ENCODE data around the gene MPST.

MPST gene

GRCh38 chr22:37036655-37037377, 17.3 kb downstream of the MPST start:
- H3K4me1 ChIP-seq (ENCODE audit: insufficient read depth, low read length, poor library complexity, severe bottlenecking): no peaks in the 10 kb centered on the region
- H3F3A ChIP-seq (ENCODE audit: low read depth): no peaks in the 10 kb centered on the region
- no peaks in the 10 kb centered on the region for H3K79me2 ChIP-seq (ENCODE audit: insufficient read depth, low read length)
- H4K20me1 ChIP-seq (ENCODE audit: insufficient read depth, low read length, poor library complexity, severe bottlenecking): no peaks in the 10 kb centered on the region
- no peak overlapping the region for H3K4me3 ChIP-seq (ENCODE audit: low read length, poor library complexity, severe bottlenecking)
- H3K9me3 ChIP-seq (ENCODE audit: insufficient read depth, low read depth, low read length): no peaks in the 10 kb centered on the region
- H3K4me2 ChIP-seq (ENCODE audit: low read depth, low read length, poor library complexity, severe bottlenecking): no peak overlapping the region
- no peaks in the 10 kb centered on the region for H3K27me3 ChIP-seq (ENCODE audit: insufficient read depth, low read length, poor library complexity, severe bottlenecking)
- H3K9me2 ChIP-seq (replicated peaks; ENCODE audit: low read depth, low read length): no peaks in the 10 kb centered on the region
- TF ChIP-seq EZH2phosphoT487 (IDR thresholded peaks at IDR 0.05; ENCODE audit: borderline replicate concordance): no peak
- TF ChIP-seq, protein P1, sequence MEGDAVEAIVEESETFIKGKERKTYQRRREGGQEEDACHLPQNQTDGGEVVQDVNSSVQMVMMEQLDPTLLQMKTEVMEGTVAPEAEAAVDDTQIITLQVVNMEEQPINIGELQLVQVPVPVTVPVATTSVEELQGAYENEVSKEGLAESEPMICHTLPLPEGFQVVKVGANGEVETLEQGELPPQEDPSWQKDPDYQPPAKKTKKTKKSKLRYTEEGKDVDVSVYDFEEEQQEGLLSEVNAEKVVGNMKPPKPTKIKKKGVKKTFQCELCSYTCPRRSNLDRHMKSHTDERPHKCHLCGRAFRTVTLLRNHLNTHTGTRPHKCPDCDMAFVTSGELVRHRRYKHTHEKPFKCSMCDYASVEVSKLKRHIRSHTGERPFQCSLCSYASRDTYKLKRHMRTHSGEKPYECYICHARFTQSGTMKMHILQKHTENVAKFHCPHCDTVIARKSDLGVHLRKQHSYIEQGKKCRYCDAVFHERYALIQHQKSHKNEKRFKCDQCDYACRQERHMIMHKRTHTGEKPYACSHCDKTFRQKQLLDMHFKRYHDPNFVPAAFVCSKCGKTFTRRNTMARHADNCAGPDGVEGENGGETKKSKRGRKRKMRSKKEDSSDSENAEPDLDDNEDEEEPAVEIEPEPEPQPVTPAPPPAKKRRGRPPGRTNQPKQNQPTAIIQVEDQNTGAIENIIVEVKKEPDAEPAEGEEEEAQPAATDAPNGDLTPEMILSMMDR (conservative IDR thresholded peaks at IDR 0.05; ENCODE audit: low read length): no peak
- no peaks in the 10 kb centered on the region for H3K36me3 ChIP-seq (ENCODE audit: insufficient read depth, low read length)
- H3K9ac ChIP-seq (ENCODE audit: low read depth, low read length, poor library complexity, severe bottlenecking): no peak overlapping the region
- no peak overlapping the region for H2AFZ ChIP-seq (ENCODE audit: low read length)

- no peaks in the 10 kb centered on the region for H3K9me3 ChIP-seq (ENCODE audit: insufficient read depth, low read depth, low read length)
- no peaks in the 10 kb centered on the region for H3K9me2 ChIP-seq (replicated peaks; ENCODE audit: low read depth, low read length)
- H3K79me2 ChIP-seq (ENCODE audit: insufficient read depth, low read length): no peaks in the 10 kb centered on the region
- no peak overlapping the region for H3K4me2 ChIP-seq (ENCODE audit: low read depth, low read length, poor library complexity, severe bottlenecking)
- no peak overlapping the region for H2AFZ ChIP-seq (ENCODE audit: low read length)
- no peaks in the 10 kb centered on the region for H3K4me1 ChIP-seq (ENCODE audit: insufficient read depth, low read length, poor library complexity, severe bottlenecking)
- TF ChIP-seq EZH2phosphoT487 (IDR thresholded peaks at IDR 0.05; ENCODE audit: borderline replicate concordance): no peak
- TF ChIP-seq, protein P1 (conservative IDR thresholded peaks at IDR 0.05; ENCODE audit: low read length): no peak
- H3K27me3 ChIP-seq (ENCODE audit: insufficient read depth, low read length, poor library complexity, severe bottlenecking): no peaks in the 10 kb centered on the region
- H4K20me1 ChIP-seq (ENCODE audit: insufficient read depth, low read length, poor library complexity, severe bottlenecking): no peaks in the 10 kb centered on the region
- no peaks in the 10 kb centered on the region for H3F3A ChIP-seq (ENCODE audit: low read depth)
- H3K4me3 ChIP-seq (ENCODE audit: low read length, poor library complexity, severe bottlenecking): no peak overlapping the region
- H3K36me3 ChIP-seq (ENCODE audit: insufficient read depth, low read length): no peaks in the 10 kb centered on the region
- H3K9ac ChIP-seq (ENCODE audit: low read depth, low read length, poor library complexity, severe bottlenecking): no peak overlapping the region
Measured at GRCh38 chr22:37037669-37038068, 18.1 kb downstream of the MPST start.

DNA sequence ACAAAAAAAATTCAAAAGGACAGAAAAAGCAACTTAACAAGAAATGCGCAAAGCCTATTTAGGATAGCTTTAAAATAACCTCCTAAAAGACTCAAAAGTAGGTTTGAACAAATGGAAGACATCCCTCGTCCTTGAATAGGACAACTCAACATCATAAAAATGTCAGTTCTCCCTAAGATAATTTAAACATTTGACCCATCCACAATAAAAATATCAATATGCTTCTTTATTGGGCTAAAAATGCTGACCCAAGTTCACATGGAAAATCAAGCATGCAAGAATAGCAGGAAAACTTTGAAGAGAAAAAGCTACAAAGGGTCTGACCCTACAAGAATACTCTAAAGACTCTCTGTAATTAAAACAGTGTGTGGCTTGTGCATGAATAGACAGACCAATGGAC, 19.9 kb downstream of the MPST start:
- Histone ChIP-seq H4K20me1 (ENCODE audit: insufficient read depth, low read length, poor library complexity, severe bottlenecking) (no peaks in the 10 kb centered on the region), H3K4me2 (ENCODE audit: low read depth, low read length, poor library complexity, severe bottlenecking) (no peak overlapping the region), H3K27me3 (ENCODE audit: insufficient read depth, low read length, poor library complexity, severe bottlenecking) (no peaks in the 10 kb centered on the region), H3K9ac (ENCODE audit: low read depth, low read length, poor library complexity, severe bottlenecking) (no peak overlapping the region), H3K4me3 (ENCODE audit: low read length, poor library complexity, severe bottlenecking) (no peak overlapping the region), H3K9me3 (ENCODE audit: insufficient read depth, low read depth, low read length) (no peaks in the 10 kb centered on the region), H2AFZ (ENCODE audit: low read length) (no peak overlapping the region), H3K79me2 (ENCODE audit: insufficient read depth, low read length) (no peaks in the 10 kb centered on the region), H3K36me3 (ENCODE audit: insufficient read depth, low read length) (no peaks in the 10 kb centered on the region), H3K9me2 (replicated peaks; ENCODE audit: low read depth, low read length) (no peaks in the 10 kb centered on the region), H3K4me1 (ENCODE audit: insufficient read depth, low read length, poor library complexity, severe bottlenecking) (no peaks in the 10 kb centered on the region), H3F3A (ENCODE audit: low read depth) (no peaks in the 10 kb centered on the region)
- TF ChIP-seq, protein P1 (conservative IDR thresholded peaks at IDR 0.05; ENCODE audit: low read length): no peak

All from Loucy (cell line).